Activated CD8-positive, alpha-beta memory T cell treated with anti-CD3 and anti-CD28 coated beads, Interleukin-2, amount 50 U/mL, for 4 hours (primary cell): ENCODE results near the gene GATC.

ENCODE experiments used
- DNase-seq: peaks from one replicate; pipeline ENCODE4 v3.0.0-alpha.2; 2020

GATC gene

GRCh38 chr12:120498870-120499515 lies 52.7 kb downstream of the GATC start:
- no peak for DNase-seq

GRCh38 chr12:120500581-120500980 lies 54.3 kb downstream of the GATC start:
- no peak for DNase-seq

- no peak for DNase-seq
These were observed 58.3 kb downstream of the GATC start for GRCh38 chr12:120504587-120504986.

GRCh38 chr12:120508537-120508936 lies 62.3 kb downstream of the GATC start:
- DNase-seq = no peak
